ENCODE results near the gene CDH8.

CDH8 gene

DNA sequence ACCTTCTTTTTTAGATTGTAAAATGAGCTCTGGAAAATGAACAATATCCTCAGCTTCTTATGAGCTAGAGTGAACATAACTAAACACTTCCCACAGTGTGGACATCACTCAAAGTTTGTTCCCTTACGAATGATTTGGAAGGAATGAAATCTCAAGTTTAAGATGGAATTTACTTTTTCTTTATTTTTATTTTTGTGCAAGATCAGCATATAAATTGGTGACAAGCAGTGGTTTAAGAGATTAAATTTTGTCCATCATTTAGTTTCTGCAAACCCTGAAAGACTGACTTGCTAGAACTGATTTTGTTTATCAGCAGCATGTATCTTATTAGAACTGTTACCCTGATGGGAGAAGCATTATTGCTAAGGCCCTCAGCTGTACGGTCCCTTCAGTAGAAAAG, 420.1 kb downstream of the CDH8 start:
- DNase-seq (ENCODE audit: low spot score) = no peak

DNA sequence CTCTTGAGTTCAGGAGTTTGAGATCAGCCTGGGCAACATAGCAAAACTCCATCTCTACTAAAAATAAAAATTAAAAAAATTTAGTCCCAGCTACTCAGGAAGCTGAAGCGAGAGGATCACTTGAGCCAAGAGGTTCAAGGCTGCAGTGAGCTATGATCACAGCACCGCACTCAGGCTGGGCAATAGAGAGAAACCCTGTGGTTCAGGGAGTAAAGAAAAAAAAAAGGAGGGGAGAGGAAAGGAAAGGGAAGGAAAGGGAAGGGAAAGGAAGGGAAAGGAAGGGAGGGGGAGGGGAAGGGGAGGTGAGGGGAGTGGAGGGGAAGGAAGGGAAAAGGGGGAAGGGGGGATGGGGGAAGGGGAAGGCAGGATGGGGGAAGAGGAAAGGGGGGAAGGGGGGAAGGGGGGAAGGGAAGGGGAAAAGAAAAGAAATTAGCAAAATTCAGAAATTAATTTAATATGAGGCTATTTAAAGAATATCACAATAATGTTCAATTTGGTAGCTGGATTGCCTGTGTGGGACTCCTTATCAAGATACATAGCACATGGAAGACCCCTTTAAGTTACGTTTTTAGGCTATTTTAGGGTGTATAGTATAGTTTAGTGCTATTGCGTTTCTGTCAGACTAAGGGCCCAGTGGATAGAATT, 424.3 kb downstream of the CDH8 start:
- DNase-seq (ENCODE audit: low spot score) = no peak

DNA sequence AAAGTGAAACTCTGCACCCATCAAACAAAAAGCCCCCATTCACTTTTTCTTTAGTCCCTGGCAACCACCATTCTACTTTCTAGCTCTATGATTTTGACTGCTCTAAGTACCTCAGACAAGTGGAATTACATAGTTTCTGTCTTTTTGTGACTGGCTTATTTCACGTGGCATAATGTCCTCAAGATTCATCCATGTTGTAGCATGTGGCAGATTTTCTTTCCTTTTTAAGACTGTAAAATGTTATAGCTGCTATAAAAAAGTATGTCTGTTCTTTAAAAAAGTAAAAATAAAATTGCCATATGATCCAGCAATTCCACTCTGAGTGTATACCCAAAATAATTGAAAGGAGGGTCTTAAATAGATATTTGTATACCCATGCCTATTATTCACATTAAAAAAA, 429.7 kb downstream of the CDH8 start:
- DNase-seq (ENCODE audit: low spot score) = no peak

Data from kidney capillary endothelial cell (primary cell).